Left ventricle myocardium inferior (tissue), 1 donor: ENCODE measurements around the gene DIAPH2. TPM values are rescaled to one million over a fixed set of nuclear protein-coding genes. Genes with fewer than 3 reads are reported as not detected.

ENCODE experiments used
- DNase-seq: peaks from one replicate; pipeline ENCODE4 v3.0.0-alpha.2; 2020
- H3K27ac ChIP-seq: fragments of 200-600 bp; replicated peaks from 2 replicates; pipeline ENCODE4 v1.8.0; 2021
- H3K27me3 ChIP-seq: fragments of 200-600 bp; 2 replicates; pipeline ENCODE4 v1.8.0; 2021; ENCODE audit warnings: low read depth
- H3K36me3 ChIP-seq: fragments of 200-600 bp; 2 replicates; pipeline ENCODE4 v1.8.0; 2021
- H3K4me1 ChIP-seq: fragments of 200-600 bp; 2 replicates; pipeline ENCODE4 v1.8.0; 2021
- H3K4me3 ChIP-seq: fragments of 200-600 bp; 2 replicates; pipeline ENCODE4 v1.8.0; 2021; ENCODE audit warnings: mild to moderate bottlenecking, moderate library complexity
- H3K9me3 ChIP-seq: fragments of 200-600 bp; replicated peaks from 2 replicates; pipeline ENCODE4 v1.8.0; 2021
- CTCF ChIP-seq: fragments of 200-600 bp; IDR thresholded peaks from 2 replicates; pipeline ENCODE4 v1.8.0; 2021; ENCODE audit warnings: antibody characterized with exemption, mild to moderate bottlenecking, borderline replicate concordance
- intact Hi-C: fragments of 100-400 bp; cut with micrococcal nuclease; formaldehyde crosslinking; loops from one replicate; pipeline ENCODE4 v1.11.0; 2022
- total RNA-seq: library from RNA; stranded (reverse); fragmentation: NEBNext Ultra II Directional; extraction: Animal tissue kit (Norgen Biotek cat#: 25700); gene quantifications from one replicate; pipeline ENCODE4 v1.2.1, GENCODE V29; 2021
- donor health status: DM: no; HTN: yes; CAD: no; lungs with severe emphysema.

Gene DIAPH2
- total RNA-seq, 1 donor from 2014 or later, result 9.3 TPM

DNA sequence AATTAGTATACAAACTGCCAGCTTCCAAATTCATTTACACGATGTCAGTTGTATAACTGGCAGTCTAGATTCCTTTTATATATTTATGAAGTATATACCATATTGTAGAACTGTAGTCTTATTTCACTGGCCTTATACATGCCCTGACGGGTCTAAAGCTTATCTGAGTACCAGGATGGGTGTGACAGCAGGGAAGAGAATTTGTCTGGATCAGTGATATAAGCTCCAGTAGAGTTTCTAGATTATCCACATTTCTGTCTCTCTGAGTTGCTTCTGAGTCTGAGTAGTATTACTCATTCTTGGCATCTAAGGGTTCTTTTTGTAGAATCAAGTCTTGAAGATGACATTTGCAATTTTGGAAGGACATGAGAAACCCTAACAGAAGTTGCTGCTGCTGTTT is 300.4 kb downstream of the DIAPH2 start:
- TF ChIP-seq CTCF, result no peak
- Histone ChIP-seq H3K4me1 (peaks cover 16% of the 10 kb centered on the region), H3K27me3 (no peaks in the 10 kb centered on the region), H3K4me3 (no peak overlapping the region), H3K36me3 (no peaks in the 10 kb centered on the region), H3K9me3 (no peaks in the 10 kb centered on the region), H3K27ac (no peak overlapping the region)
- intact Hi-C loops, result no loop called here
- no peak for DNase-seq

DNA sequence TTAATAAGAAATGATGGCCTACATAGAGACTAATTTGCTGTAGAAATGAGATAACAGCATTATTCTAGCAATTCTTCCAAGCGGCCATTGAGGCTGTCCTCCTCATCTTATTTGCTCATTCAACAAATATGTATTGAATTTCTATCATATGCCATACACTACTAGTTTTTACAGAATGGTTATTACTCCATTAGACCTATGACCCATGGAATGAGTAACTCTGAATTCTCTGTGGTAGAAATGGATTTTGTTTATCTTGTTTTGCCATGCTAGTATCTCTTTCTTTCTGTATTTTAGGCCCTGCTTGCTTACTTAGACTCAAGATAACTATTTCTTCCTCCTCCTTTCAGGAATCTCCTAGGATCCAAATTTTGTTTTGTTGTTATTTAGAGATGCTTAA is 302.6 kb downstream of the DIAPH2 start:
- no peak for DNase-seq
- intact Hi-C loops, result no loop called here
- no peak for TF ChIP-seq CTCF
- H3K27ac ChIP-seq, result no peak overlapping the region
- no peaks in the 10 kb centered on the region for H3K9me3 ChIP-seq
- peaks cover 7% of the 10 kb centered on the region for H3K4me1 ChIP-seq
- no peaks in the 10 kb centered on the region for H3K36me3 ChIP-seq
- H3K27me3 ChIP-seq, result no peaks in the 10 kb centered on the region
- no peak overlapping the region for H3K4me3 ChIP-seq

- DNase-seq, result no peak
- H3K9me3 ChIP-seq, result no peaks in the 10 kb centered on the region
- intact Hi-C loops, result loop anchor here (2.0 kb wide), 1 partner anchor 15 kb away; no protein-coding TSS in a partner anchor
- no peak overlapping the region for H3K4me3 ChIP-seq
- no peaks in the 10 kb centered on the region for H3K27me3 ChIP-seq
- TF ChIP-seq CTCF, result no peak
- no peaks in the 10 kb centered on the region for H3K36me3 ChIP-seq
- H3K27ac ChIP-seq, result no peak overlapping the region
- H3K4me1 ChIP-seq, result no peaks in the 10 kb centered on the region
These were observed 305.4 kb downstream of the DIAPH2 start for GRCh38 chrX:96989830-96990571.

DNA sequence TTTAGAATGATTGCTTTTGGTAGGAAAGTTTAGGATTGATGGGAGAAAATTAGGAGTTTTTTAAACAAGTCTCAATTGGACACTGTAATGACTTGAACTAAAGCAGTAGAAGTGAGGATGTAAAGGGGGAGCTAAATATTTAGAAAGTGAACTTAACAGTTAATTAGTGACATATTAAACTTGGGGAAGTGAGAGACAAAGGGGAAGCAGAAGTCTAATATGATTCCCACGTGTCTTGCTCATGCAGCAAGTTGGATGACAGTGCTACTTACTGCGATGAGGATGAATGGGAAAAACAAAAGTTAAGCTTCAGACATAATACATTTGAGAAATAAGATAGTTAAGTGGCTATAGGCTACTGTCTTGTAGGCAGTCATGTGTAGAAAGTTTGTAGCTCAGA is 309.5 kb downstream of the DIAPH2 start:
- Histone ChIP-seq H3K4me1 (no peaks in the 10 kb centered on the region), H3K4me3 (no peak overlapping the region), H3K27ac (no peak overlapping the region), H3K9me3 (no peaks in the 10 kb centered on the region), H3K27me3 (no peaks in the 10 kb centered on the region), H3K36me3 (no peaks in the 10 kb centered on the region)
- intact Hi-C loops, result no loop called here
- no peak for TF ChIP-seq CTCF
- no peak for DNase-seq

GRCh38 chrX:96997196-96997595 is 312.6 kb downstream of the DIAPH2 start:
- no peaks in the 10 kb centered on the region for H3K4me1 ChIP-seq
- DNase-seq, result no peak
- no peaks in the 10 kb centered on the region for H3K27me3 ChIP-seq
- H3K9me3 ChIP-seq, result no peaks in the 10 kb centered on the region
- H3K36me3 ChIP-seq, result no peaks in the 10 kb centered on the region
- H3K4me3 ChIP-seq, result no peak overlapping the region
- no peak for TF ChIP-seq CTCF
- no peak overlapping the region for H3K27ac ChIP-seq
- intact Hi-C loops, result no loop called here
